Body of pancreas (tissue), 4 donors: Measurements from ENCODE around the gene HOXD8.

Experiments used
- POLR2A ChIP-seq, 3 donors: fragments of 450-650 bp; IDR thresholded peaks; one replicate each; pipeline ENCODE4 v1.6.1; 2016; ENCODE audit warnings: antibody characterized with exemption in 3 of 3, mild to moderate bottlenecking in 2 of 3
- TF ChIP-seq, protein P1 (sequence below), 7 experiments: fragments of 450-650 bp in 4 of 7; fragments of 200-600 bp in 3 of 7; sonication (generic) in 3 of 7; IDR thresholded peaks; one replicate each; pipeline ENCODE4 v1.5.1; 2016 to 2019; ENCODE audit warnings: antibody characterized with exemption in 7 of 7

DNA sequence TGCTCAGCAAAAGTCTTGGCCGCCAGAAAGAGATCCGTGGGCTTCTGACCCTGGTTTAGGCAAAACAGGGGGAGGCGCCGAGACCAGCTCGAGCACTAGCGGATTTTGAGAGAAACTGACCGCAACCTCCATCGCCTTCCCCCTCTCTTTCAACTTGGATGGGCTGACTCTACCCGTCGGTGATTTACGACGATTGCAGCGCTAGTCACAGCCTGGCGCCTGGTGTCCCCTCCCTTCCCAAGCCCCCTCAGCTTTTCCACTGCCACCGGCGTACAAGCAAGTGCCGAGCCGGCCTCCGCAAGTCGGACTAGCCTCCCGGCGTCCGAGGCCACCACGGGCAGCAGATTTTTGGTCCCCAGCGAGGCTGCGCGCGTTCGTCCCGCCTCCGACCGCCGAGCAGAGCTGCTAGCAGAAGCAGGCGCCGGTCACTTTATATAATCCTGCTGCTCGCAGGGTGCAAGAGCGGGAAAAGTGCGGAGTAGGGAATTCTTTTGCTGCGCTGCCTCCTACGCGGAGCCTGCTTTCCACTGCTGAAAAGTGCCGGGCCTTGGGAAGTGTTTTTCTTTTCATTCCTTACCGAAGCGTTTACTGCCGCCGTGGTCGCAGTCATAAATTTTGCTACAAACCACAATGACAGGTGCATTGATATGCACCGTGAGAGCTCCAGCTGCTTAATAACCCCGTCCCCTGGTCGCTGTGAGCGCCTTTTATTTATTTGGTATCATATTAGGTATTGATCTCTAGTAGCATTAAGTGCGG is 35.3 kb downstream of the HOXD8 start:
- TF ChIP-seq, protein P1, sequence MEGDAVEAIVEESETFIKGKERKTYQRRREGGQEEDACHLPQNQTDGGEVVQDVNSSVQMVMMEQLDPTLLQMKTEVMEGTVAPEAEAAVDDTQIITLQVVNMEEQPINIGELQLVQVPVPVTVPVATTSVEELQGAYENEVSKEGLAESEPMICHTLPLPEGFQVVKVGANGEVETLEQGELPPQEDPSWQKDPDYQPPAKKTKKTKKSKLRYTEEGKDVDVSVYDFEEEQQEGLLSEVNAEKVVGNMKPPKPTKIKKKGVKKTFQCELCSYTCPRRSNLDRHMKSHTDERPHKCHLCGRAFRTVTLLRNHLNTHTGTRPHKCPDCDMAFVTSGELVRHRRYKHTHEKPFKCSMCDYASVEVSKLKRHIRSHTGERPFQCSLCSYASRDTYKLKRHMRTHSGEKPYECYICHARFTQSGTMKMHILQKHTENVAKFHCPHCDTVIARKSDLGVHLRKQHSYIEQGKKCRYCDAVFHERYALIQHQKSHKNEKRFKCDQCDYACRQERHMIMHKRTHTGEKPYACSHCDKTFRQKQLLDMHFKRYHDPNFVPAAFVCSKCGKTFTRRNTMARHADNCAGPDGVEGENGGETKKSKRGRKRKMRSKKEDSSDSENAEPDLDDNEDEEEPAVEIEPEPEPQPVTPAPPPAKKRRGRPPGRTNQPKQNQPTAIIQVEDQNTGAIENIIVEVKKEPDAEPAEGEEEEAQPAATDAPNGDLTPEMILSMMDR (IDR thresholded peaks at IDR 0.05), result no peak
- TF ChIP-seq POLR2A (IDR thresholded peaks at IDR 0.05), result no peak
